GM18951 (cell line): ENCODE measurements around the gene MAP1B.

Experiments used
- POLR2A ChIP-seq: IDR thresholded peaks from 4 replicates; pipeline ENCODE4 v1.6.1; 2011; ENCODE audit warnings: mild to moderate bottlenecking; ENCODE audit not compliant: insufficient read length, insufficient read depth; ENCODE audit errors: extremely low read depth
- in situ Hi-C: fragments of 300-500 bp; cut with MboI; formaldehyde crosslinking; loops from one replicate; pipeline ENCODE4 v1.12.0; 2022; ENCODE audit warnings: low sequenced_read_pairs, mixed read lengths, inconsistent platforms; ENCODE audit not compliant: unreplicated experiment

The MAP1B gene

GRCh38 chr5:72205431-72206009 lies 98.2 kb downstream of the MAP1B start:
- in situ Hi-C loops: no loop called here
- TF ChIP-seq POLR2A: no peak

GRCh38 chr5:72206160-72206559 lies 98.9 kb downstream of the MAP1B start:
- in situ Hi-C loops: no loop called here
- TF ChIP-seq POLR2A: no peak

- no peak for TF ChIP-seq POLR2A
- in situ Hi-C loops: no loop called here
Observed at GRCh38 chr5:72206994-72207393, 99.7 kb downstream of the MAP1B start.

- TF ChIP-seq POLR2A: no peak
Observed at GRCh38 chr5:72208324-72208926, 101.2 kb downstream of the MAP1B start.

GRCh38 chr5:72209147-72210115 lies 102.2 kb downstream of the MAP1B start:
- TF ChIP-seq POLR2A: no peak
- in situ Hi-C loops: no loop called here

More at GRCh38 chr5:72208324-72208926, 101.2 kb downstream of the MAP1B start:
- in situ Hi-C loops: no loop called here

- in situ Hi-C loops: no loop called here
- TF ChIP-seq POLR2A: no peak
Observed at GRCh38 chr5:72210888-72211678, 103.8 kb downstream of the MAP1B start.

GRCh38 chr5:72212171-72212570 lies 104.9 kb downstream of the MAP1B start:
- TF ChIP-seq POLR2A: no peak
- in situ Hi-C loops: no loop called here

GRCh38 chr5:72213482-72213881 lies 106.2 kb downstream of the MAP1B start:
- in situ Hi-C loops: no loop called here
- TF ChIP-seq POLR2A: no peak

GRCh38 chr5:72214168-72214567 lies 106.9 kb downstream of the MAP1B start:
- no peak for TF ChIP-seq POLR2A
- in situ Hi-C loops: no loop called here

- in situ Hi-C loops: no loop called here
- no peak for TF ChIP-seq POLR2A
Observed at GRCh38 chr5:72216756-72217155, 109.5 kb downstream of the MAP1B start.

- no peak for TF ChIP-seq POLR2A
- in situ Hi-C loops: no loop called here
Observed at GRCh38 chr5:72221099-72221498, 113.8 kb downstream of the MAP1B start.

- in situ Hi-C loops: no loop called here
- no peak for TF ChIP-seq POLR2A
Observed at GRCh38 chr5:72221541-72221940, 114.3 kb downstream of the MAP1B start.

- TF ChIP-seq POLR2A: no peak
- in situ Hi-C loops: no loop called here
Observed at GRCh38 chr5:72222521-72222920, 115.2 kb downstream of the MAP1B start.
